Measurements from ENCODE around the gene AP3S1. TPM values are rescaled to one million over a fixed set of nuclear protein-coding genes. Genes with fewer than 3 reads are reported as not detected.

Gene AP3S1
- total RNA-seq, 6 experiments from 2014 or later, result 27.8 to 51.0 (median 40.4) TPM

DNA sequence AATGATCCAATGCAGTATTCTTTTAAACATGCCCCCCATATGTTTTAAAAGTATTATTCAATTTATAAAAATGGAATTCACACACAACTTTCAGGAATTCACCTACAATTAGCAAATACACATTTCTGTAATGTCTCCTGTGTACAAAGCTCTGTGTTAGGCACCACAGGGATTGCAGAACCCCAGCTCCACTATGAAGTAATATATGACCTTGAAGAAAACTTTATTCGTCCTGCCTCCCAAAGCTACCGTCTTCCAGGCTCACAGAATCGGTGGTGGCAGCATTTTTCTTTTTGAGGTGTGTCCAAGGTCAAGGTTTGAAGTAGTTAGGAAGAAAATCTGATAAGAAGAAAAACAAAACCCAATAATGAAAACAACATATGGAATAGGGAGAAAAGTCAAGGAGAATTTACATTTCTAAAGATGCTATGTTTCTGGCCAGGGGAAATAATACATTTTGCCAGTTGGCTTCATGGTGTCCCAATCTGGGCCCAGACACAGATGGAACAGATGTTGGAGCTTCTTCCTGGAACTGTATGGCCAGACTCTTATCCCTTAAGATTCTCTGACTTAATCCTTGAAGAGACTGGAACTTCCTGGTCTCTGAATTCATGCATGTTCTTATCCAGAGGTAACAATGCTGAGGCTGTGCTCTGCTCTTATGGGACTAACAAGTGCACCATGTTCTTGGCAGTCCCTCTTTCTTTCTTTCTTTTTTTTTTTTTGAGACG is 98.5 kb downstream of the AP3S1 start:
- no peaks in the 10 kb centered on the region for H3K27me3 ChIP-seq
- no peaks in the 10 kb centered on the region for H3K9me3 ChIP-seq
- DNase-seq, result no peak
- H3K27ac ChIP-seq, result no peak overlapping the region
- H3K4me1 ChIP-seq, result no peaks in the 10 kb centered on the region
- H3K4me3 ChIP-seq, result no peak overlapping the region
- intact Hi-C loops (cut with DNase I), result no loop called here
- 61% methylated on average over 3 of the region's 4 CpGs for WGBS (ENCODE audit: insufficient coverage, low coverage, low lambda C conversion rate, missing lambda C conversion rate)
- TF ChIP-seq POLR2A (IDR thresholded peaks at IDR 0.05) (no peak), CTCF (IDR thresholded peaks at IDR 0.05) (no peak)
- ATAC-seq, result no peak
- no peaks in the 10 kb centered on the region for H3K36me3 ChIP-seq

DNA sequence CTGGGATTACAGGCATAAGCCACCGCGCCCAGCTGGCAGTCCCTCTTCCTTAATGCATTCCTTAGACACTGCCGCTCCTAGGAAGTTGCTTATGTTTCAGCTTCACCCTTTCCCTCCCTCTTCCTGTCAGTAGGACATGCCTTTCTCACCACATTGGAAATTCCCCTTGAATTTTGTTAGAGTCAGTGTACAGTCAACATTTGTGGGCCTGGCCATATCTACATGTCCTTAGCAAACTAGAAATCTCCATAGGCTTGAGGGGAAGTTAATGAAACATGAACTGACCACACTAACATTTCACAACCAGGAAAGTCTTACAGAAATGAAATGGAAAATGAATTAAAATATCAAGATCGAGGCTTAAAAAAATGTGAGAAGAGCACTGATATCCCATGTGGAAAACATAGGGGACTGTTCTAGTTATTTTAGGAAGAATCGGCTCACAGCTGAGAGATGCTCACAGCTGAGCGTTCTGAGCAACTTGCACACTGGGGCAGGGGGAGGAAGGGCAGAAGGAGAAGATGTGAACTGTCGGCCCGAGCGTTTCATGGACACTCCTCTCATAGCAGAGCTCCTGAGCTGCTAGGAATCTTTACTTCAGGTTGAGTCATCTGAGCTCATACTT is 99.4 kb downstream of the AP3S1 start:
- Histone ChIP-seq H3K4me3 (no peak overlapping the region), H3K27me3 (no peaks in the 10 kb centered on the region), H3K4me1 (no peaks in the 10 kb centered on the region), H3K9me3 (no peaks in the 10 kb centered on the region), H3K36me3 (no peaks in the 10 kb centered on the region), H3K27ac (no peak overlapping the region)
- WGBS (ENCODE audit: insufficient coverage, low coverage, low lambda C conversion rate, missing lambda C conversion rate), result 61% methylated on average over 9 of the region's 9 CpGs
- ATAC-seq (no peak), DNase-seq (no peak)
- TF ChIP-seq POLR2A (IDR thresholded peaks at IDR 0.05) (no peak), CTCF (IDR thresholded peaks at IDR 0.05) (no peak)
- intact Hi-C loops (cut with DNase I), result no loop called here

DNA sequence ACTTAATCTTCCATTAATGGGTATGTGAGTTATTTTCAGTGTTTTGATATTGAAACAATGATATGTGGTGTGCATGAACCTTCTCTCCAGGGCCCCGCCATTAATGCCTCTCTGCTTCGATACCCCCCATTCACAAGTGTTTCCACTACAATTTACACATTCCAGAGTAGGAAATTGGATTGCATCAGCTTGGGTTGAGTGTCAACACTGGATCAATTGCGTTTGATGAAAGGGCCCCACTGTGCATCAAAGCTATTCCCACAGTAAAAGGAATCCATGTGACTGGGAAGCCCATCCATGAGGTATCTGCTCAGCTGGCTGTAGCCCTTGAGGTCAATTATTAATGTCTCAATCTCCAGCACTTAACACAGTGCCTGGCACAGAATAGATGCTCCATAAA is 102.8 kb downstream of the AP3S1 start:
- H3K27me3 ChIP-seq, result no peaks in the 10 kb centered on the region
- TF ChIP-seq POLR2A (IDR thresholded peaks at IDR 0.05) (no peak), CTCF (IDR thresholded peaks at IDR 0.05) (no peak)
- H3K36me3 ChIP-seq, result no peaks in the 10 kb centered on the region
- H3K27ac ChIP-seq, result no peak overlapping the region
- no peaks in the 10 kb centered on the region for H3K4me1 ChIP-seq
- ATAC-seq (no peak), DNase-seq (no peak)
- no peak overlapping the region for H3K4me3 ChIP-seq
- no peaks in the 10 kb centered on the region for H3K9me3 ChIP-seq
- WGBS (ENCODE audit: insufficient coverage, low coverage, low lambda C conversion rate, missing lambda C conversion rate), result 83% methylated on average over 3 of the region's 3 CpGs
- intact Hi-C loops (cut with DNase I), result no loop called here

DNA sequence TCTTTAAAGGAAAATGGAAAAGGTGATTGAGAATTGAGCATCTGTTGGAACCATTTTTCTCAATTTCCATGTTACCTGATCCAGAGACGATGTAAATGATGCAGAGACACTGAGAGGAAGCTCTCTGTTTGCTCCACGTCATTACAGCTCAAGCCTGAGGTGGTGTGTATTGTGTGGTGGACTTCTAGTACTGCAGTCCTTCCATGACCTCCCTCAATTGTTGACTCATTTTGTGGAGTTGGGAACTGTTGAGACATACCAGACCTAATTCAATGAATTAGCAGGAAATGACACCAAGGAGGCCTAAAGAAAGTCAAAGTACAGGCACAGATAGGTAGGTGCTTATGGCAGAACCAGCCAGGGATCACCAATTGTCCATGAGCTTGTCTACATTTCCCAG is 104.9 kb downstream of the AP3S1 start:
- intact Hi-C loops (cut with DNase I), result no loop called here
- no peak for ATAC-seq
- Histone ChIP-seq H3K27me3 (no peaks in the 10 kb centered on the region), H3K36me3 (no peaks in the 10 kb centered on the region), H3K27ac (no peak overlapping the region), H3K4me1 (no peaks in the 10 kb centered on the region), H3K9me3 (no peaks in the 10 kb centered on the region), H3K4me3 (no peak overlapping the region)
- no peak for DNase-seq
- no peak for TF ChIP-seq POLR2A (IDR thresholded peaks at IDR 0.05)
- TF ChIP-seq CTCF (IDR thresholded peaks at IDR 0.05), result no peak
- 70% methylated on average over 2 of the region's 2 CpGs for WGBS (ENCODE audit: insufficient coverage, low coverage, low lambda C conversion rate, missing lambda C conversion rate)

All from right lobe of liver (tissue), 6 donors.